ENCODE data around the gene MPC1. TPM values are rescaled to one million over a fixed set of nuclear protein-coding genes. Genes with fewer than 3 reads are reported as not detected.

Gene MPC1
- 22.4 and 28.4 TPM in 2 replicates for total RNA-seq

GRCh38 chr6:166382933-166383801 is at the start of gene MPC1:
Gene MPC1, minus strand, starts transcription at chr6:166382940. Its CDS starts 64 bp downstream, at chr6:166382876.

GRCh38 chr6:166342349-166343149 is 40.2 kb downstream of the MPC1 start, which contains the start of gene SFT2D1:
Gene SFT2D1, minus strand, starts transcription at chr6:166342545. Its CDS starts 64 bp downstream, at chr6:166342481.

Other genes starting within 250 kb of the MPC1 start
- not detected in 2 replicates for gene TBXT, start 215.1 kb downstream of the MPC1 start, total RNA-seq
- gene PRR18, start 74.5 kb downstream of the MPC1 start, total RNA-seq: 0.05 TPM in 1 of 2 replicates, not detected in the other
- gene SFT2D1, start 40.4 kb downstream of the MPC1 start, total RNA-seq: 42.0 and 43.9 TPM in 2 replicates
- 2.1 and 3.2 TPM in 2 replicates for gene RAMACL, start 203.7 kb upstream of the MPC1 start, total RNA-seq
- 198 and 224 TPM in 2 replicates for gene RPS6KA2, start 244.3 kb upstream of the MPC1 start, total RNA-seq